ENCODE data around the gene ZC3HAV1. TPM values are rescaled to one million over a fixed set of nuclear protein-coding genes. Genes with fewer than 3 reads are reported as not detected.

The ZC3HAV1 gene
- total RNA-seq, 2 experiments from 2014 or later = 121 to 122 TPM

DNA sequence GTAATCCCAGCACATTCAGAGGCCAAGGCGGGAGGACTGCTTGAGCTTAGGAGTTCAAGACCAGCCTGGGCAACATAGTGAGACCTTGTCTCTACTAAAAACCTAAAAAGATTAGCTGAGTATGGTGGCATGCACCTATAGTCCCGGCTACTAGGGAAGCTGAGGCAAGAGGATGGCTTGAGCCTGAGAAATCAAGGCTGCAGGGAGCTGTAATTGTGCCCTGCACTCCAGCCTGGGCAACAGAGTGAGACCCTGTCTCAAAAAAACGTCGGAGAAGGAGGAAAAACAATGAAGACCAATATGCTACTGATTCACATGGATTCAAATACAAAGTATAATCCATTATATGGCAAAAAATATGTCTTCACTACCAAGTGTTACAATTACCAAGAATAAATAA, 87.2 kb downstream of the ZC3HAV1 start:
- DNase-seq = no peak
- Mint-ChIP-seq H3K27me3 (ENCODE audit: low read depth) (no peaks in the 10 kb centered on the region), H3K36me3 (ENCODE audit: low read depth) (peaks cover 34% of the 10 kb centered on the region), H3K4me3 (no peak overlapping the region), H3K9me3 (ENCODE audit: insufficient read depth) (no peaks in the 10 kb centered on the region), H3K4me1 (ENCODE audit: low read depth) (peaks cover 8% of the 10 kb centered on the region), H3K27ac (no peak overlapping the region)
- no peak for ATAC-seq
- CTCF ChIA-PET = interaction anchor here (1.1 to 4.7 kb wide), 2 partner anchors 53 to 136 kb away, joined by 3 to 17 read pairs; no protein-coding TSS in a partner anchor
- POLR2A ChIA-PET = interaction anchor here (1.3 kb wide), 1 partner anchor 13 kb away, joined by 4 read pairs; the partner anchor contains the start of gene ZC3HAV1L

DNA sequence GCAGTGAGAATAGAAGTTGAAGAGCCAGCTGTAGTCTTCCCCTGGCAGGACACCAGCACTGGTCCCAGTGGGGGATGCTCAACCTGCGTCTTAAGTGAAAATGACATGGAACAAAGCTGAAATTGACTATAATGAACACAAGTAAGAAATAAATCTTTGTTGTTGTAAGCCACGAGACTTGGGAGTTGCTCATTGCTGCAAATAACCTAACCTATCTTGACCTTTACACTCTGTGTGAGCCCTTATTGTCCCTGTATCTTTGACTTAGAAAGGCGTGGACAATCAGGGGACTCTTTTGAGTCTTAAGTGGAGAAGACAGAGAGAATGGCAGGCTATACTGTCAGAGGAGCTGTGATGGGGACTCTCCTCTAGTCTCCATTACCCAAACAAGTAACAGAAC, 90.6 kb downstream of the ZC3HAV1 start:
- Mint-ChIP-seq H3K36me3 (ENCODE audit: low read depth) (peaks cover 16% of the 10 kb centered on the region), H3K4me3 (no peak overlapping the region), H3K4me1 (ENCODE audit: low read depth) (peaks cover 12% of the 10 kb centered on the region), H3K27me3 (ENCODE audit: low read depth) (peaks cover 7% of the 10 kb centered on the region), H3K27ac (no peak overlapping the region), H3K9me3 (ENCODE audit: insufficient read depth) (no peaks in the 10 kb centered on the region)
- POLR2A ChIA-PET = no interaction called here
- DNase-seq (peak; percentile 6), ATAC-seq (no peak)
- CTCF ChIA-PET = interaction anchor here (0.9 to 3.4 kb wide), 7 partner anchors 8 to 583 kb away, joined by 3 to 30 read pairs (median 3); no protein-coding TSS in a partner anchor

DNA sequence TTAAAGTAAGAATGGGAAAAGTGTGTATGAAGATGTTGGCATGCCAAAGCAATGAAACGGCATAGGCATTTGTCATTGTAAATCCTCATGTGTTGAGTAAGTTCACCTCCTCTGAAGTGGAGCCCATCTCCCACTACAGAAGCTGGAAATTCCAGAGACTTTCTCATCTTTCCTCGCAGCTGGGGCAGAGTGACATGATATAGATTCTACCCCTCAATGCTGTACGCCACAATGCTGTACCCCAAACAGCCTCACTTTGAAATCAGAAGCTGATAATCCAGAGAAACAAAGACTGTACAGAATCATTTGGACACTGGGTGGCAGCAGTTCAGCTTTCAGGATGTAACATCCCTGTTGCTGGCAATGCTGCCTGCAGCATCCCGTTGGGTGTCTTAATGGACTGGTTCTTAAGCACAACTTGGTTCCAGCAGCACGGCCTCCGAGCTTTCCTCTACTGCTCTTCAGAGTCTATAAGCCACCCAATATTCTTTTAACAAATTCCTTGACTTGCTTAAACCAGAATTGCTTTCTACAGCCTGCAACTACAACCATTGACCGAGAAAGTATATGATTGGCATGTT, 92.5 kb downstream of the ZC3HAV1 start:
- POLR2A ChIA-PET = interaction anchor here (0.7 to 1.0 kb wide), 3 partner anchors 58 to 116 kb away, joined by 3 read pairs; a partner anchor contains a TSS
- ATAC-seq = peak; percentile 100
- H3K4me3 Mint-ChIP-seq = no peak overlapping the region
- peaks cover 12% of the 10 kb centered on the region for H3K4me1 Mint-ChIP-seq (ENCODE audit: low read depth)
- H3K36me3 Mint-ChIP-seq (ENCODE audit: low read depth) = peaks cover 3% of the 10 kb centered on the region
- H3K27ac Mint-ChIP-seq = no peak overlapping the region
- peak; percentile 81 for DNase-seq
- H3K27me3 Mint-ChIP-seq (ENCODE audit: low read depth) = peaks cover 9% of the 10 kb centered on the region
- no peaks in the 10 kb centered on the region for H3K9me3 Mint-ChIP-seq (ENCODE audit: insufficient read depth)
- CTCF ChIA-PET = interaction anchor here (0.6 to 3.4 kb wide), 37 partner anchors 8 to 417 kb away, joined by 3 to 38 read pairs (median 4); partner anchors contain the start of genes KIAA1549 and ZC3HAV1L

DNA sequence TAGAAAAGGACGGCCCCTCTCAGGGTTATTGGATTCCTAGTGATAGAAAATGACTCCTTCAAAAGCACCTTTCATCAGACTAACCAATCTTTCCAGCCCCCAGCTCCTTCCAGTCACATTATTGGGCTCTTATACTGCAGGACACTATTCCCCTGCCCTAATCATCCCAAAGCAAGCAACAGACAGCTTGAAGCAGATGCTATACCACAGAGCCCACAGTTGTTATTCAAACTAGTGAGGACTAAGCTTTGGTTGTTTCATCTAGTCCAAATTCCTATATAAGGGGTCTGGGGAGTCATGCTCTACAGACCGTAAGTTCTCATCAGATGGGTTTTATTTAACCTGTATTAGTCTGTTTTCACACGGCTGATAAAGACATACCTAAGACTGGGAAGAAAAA, 98.1 kb downstream of the ZC3HAV1 start:
- Mint-ChIP-seq H3K4me3 (no peak overlapping the region), H3K27ac (no peak overlapping the region), H3K9me3 (ENCODE audit: insufficient read depth) (peaks cover 9% of the 10 kb centered on the region), H3K36me3 (ENCODE audit: low read depth) (no peaks in the 10 kb centered on the region), H3K27me3 (ENCODE audit: low read depth) (peaks cover 9% of the 10 kb centered on the region), H3K4me1 (ENCODE audit: low read depth) (no peaks in the 10 kb centered on the region)
- ChIA-PET POLR2A (no interaction called here), CTCF (interaction anchor here (2.0 kb wide), 1 partner anchor 44 kb away, joined by 5 read pairs; no protein-coding TSS in a partner anchor)
- no peak for DNase-seq
- ATAC-seq = no peak

DNA sequence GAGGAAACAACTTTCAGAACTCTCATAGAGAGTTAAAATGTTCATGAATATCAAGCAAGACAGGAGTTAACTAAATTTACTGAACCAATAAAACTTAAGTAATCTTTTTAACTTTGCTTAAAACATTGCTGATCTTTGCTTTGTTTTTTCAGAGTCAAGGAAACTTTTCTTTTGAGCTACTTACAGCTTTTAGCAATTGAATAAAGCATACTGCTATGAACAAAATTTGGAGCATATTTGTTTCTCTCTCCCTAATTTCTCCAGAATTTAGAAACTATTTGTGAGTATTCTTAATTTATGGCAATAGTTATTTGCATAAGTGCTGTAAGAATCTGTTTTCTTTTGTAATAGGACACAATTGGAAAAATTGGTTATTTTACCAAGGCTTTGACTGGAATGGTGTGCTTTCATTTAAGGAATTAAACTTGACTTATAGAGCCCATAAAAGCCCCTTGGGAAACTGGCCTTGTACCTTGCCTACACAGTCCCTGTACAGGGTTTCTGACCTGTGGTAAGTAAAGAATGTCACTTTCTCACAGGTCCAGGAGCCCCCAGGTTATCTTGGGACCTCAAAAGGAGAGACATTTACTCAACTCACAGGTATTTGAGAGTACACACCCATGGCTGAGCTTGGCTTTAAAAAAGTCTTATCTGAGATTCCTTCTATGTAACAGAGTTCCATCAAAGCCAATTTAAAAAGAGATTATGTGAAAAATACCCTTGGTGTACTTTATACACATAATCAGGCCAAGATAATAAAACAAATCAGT, 105.0 kb downstream of the ZC3HAV1 start:
- no peak overlapping the region for H3K27ac Mint-ChIP-seq
- peaks cover 9% of the 10 kb centered on the region for H3K36me3 Mint-ChIP-seq (ENCODE audit: low read depth)
- DNase-seq (no peak), ATAC-seq (no peak)
- H3K4me1 Mint-ChIP-seq (ENCODE audit: low read depth) = peaks cover 5% of the 10 kb centered on the region
- ChIA-PET CTCF (no interaction called here), POLR2A (no interaction called here)
- H3K9me3 Mint-ChIP-seq (ENCODE audit: insufficient read depth) = peaks cover 41% of the 10 kb centered on the region
- no peak overlapping the region for H3K4me3 Mint-ChIP-seq
- peaks cover 10% of the 10 kb centered on the region for H3K27me3 Mint-ChIP-seq (ENCODE audit: low read depth)

DNA sequence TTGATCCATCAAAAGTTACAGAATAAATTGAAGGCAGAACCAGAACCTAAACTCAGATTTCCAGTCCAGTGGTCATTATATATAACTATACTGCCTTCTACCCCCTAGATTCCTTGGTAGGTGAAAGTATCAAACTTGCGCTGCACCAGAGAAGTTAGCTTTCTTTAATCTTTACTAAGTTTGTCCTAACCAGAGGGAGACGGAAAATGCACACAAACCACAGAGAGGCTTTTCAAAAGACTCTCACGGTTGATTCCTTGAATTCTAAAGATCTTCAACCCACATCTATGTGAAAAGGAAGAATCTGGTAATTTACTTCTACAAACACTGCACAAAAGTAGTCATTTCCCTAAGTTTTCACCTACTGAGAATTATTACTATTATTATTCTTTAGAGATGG, 110.1 kb downstream of the ZC3HAV1 start:
- ChIA-PET CTCF (interaction anchor here (1.0 to 1.2 kb wide), 2 partner anchors 18 kb away, joined by 4 read pairs; no protein-coding TSS in a partner anchor), POLR2A (no interaction called here)
- Mint-ChIP-seq H3K27me3 (ENCODE audit: low read depth) (peaks cover 9% of the 10 kb centered on the region), H3K27ac (no peak overlapping the region), H3K9me3 (ENCODE audit: insufficient read depth) (peaks cover 20% of the 10 kb centered on the region), H3K4me3 (peak overlapping the region; percentile 28), H3K4me1 (ENCODE audit: low read depth) (peaks cover 11% of the 10 kb centered on the region), H3K36me3 (ENCODE audit: low read depth) (peaks cover 5% of the 10 kb centered on the region)
- peak; percentile 63 for ATAC-seq
- no peak for DNase-seq

Other genes starting within 250 kb of the ZC3HAV1 start
- 1 to 10 TPM; 1.2 to 1.5 TPM for gene KIAA1549, start 128.3 kb downstream of the ZC3HAV1 start, total RNA-seq
- 10 to 100 TPM; 17.3 to 20.2 TPM for gene ZC3HAV1L, start 73.7 kb downstream of the ZC3HAV1 start, total RNA-seq
- 10 to 100 TPM; 10.2 to 11.3 TPM for gene UBN2, start 121.5 kb upstream of the ZC3HAV1 start, total RNA-seq
- gene FMC1, start 231.6 kb upstream of the ZC3HAV1 start, total RNA-seq = 1 to 10 TPM; 6.4 to 6.7 TPM